Measurements from ENCODE around the gene SLC25A26. TPM values are rescaled to one million over a fixed set of nuclear protein-coding genes. Genes with fewer than 3 reads are reported as not detected.

Gene SLC25A26
- total and polyA plus RNA-seq, 2 of the 13 experiments (the other 11 are each of a cell fraction or from before 2014, with no cell fraction given) = 23.1 to 32.7 TPM

DNA sequence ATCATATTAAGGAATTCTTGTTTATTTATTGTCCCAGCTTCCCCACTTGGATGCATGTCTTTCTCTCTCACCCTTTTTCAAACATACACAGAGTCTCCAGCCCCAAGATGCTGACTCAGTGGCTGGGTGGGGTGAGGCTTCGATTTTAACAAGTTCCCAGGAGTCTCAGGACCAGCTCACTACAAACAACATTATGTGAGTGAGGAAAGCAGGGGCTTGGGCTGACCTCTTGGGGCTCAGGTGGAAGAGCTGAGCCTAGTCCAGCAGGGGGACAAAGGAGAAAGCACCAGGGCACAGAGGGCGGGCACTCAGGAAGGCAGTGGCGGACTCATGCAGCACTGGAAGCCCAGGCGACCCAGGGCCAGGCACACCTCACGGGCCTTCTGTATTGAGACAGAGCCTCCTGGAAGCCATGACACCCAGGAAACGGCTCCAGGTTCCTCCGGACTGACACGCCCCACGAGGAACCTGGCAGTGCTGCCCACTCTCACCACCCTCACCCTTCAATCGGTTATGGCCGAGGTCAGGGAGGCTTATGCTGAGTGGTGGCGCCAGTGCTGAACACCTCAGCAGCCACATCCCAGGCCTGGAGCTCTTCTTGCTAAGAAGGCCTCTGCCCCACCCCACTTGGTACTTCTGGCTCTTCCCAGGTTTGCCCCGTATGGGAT is 182.7 kb downstream of the SLC25A26 start (continued):
- TF ChIP-seq, protein P1, sequence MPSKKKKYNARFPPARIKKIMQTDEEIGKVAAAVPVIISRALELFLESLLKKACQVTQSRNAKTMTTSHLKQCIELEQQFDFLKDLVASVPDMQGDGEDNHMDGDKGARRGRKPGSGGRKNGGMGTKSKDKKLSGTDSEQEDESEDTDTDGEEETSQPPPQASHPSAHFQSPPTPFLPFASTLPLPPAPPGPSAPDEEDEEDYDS (CRISPR knock-in tag; IDR thresholded peaks at IDR 0.05) = no peak
- TF ChIP-seq ZNF230 (CRISPR knock-in tag; IDR thresholded peaks at IDR 0.05) (no peak), ZNF331 (CRISPR knock-in tag; IDR thresholded peaks at IDR 0.05) (no peak), RAD51 (IDR thresholded peaks at IDR 0.05; ENCODE audit: borderline replicate concordance) (no peak), KLF6 (CRISPR knock-in tag; IDR thresholded peaks at IDR 0.05) (no peak), PHF20 (CRISPR knock-in tag; IDR thresholded peaks at IDR 0.05) (no peak), RXRA (CRISPR knock-in tag; IDR thresholded peaks at IDR 0.05) (no peak), ZNF282 (IDR thresholded peaks at IDR 0.05; ENCODE audit: partially characterized antibody) (no peak)

DNA sequence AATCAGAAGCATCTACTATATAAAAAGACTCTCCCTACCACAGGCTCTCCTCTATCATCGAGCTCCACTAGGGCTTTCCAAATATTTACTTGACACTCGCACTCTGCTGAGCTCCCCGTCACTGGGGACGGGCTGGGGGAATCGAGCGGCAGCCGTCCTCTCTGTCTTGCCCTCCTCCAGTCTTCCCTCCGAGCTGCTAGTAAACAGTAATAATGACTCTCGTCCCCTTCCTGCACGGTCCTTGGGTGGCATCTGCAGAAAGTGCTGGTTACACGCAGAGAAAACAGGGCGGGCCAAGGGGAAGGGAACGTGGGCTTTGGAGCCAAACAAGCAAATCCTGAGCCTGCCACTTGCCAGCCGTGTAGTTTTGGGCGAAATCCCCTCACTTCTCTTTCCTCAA is 183.4 kb downstream of the SLC25A26 start:
- Histone ChIP-seq H4K20me1 (ENCODE audit: insufficient read depth, low read length) (no peaks in the 10 kb centered on the region), H3K27ac (ENCODE audit: extremely low read length, insufficient read depth, low read length) (no peak overlapping the region), H2AFZ (ENCODE audit: low read length) (no peak overlapping the region), H3K4me3 (replicated peaks in 1 of 3; ENCODE audit: insufficient read depth in 1 of 3, low read depth in 2 of 3, low read length in 3 of 3) (no peak overlapping the region), H3K9ac (ENCODE audit: insufficient read depth, low read depth, low read length) (no peak overlapping the region), H3K79me2 (ENCODE audit: insufficient read depth, low read length) (no peaks in the 10 kb centered on the region), H3K9me3 (ENCODE audit: low read length) (no peaks in the 10 kb centered on the region), H3K27me3 (ENCODE audit: control insufficient read depth in 1 of 2, insufficient read depth in 2 of 2, low read length in 2 of 2) (no peaks in the 10 kb centered on the region), H3K4me1 (ENCODE audit: insufficient read depth, low read length) (peaks cover 9% of the 10 kb centered on the region), H3K36me3 (replicated peaks in 1 of 2; ENCODE audit: control insufficient read depth in 1 of 2, insufficient read depth in 2 of 2, low read length in 2 of 2) (peaks cover 17 to 56% of the 10 kb centered on the region in 2 experiments), H3K4me2 (ENCODE audit: low read depth, low read length) (no peak overlapping the region)
- no peak for ATAC-seq
- no peak for FAIRE-seq
- ChIA-PET POLR2A (no interaction called here), CTCF (ENCODE audit: low intra/inter-chr PET ratio, low total read pairs) (no interaction called here)
- intact Hi-C loops (cut with micrococcal nuclease; ENCODE audit: unreplicated experiment) (no loop called here), in situ Hi-C loops (cut with HindIII; ENCODE audit: extremely low pct_ligation_motif_present, low pct_unique_long_range_greater_than_20kb) (no loop called here)
- no peak for DNase-seq (ENCODE audit: low spot score)
- no peak for TF ChIP-seq ZNF18 (CRISPR knock-in tag; IDR thresholded peaks at IDR 0.05; ENCODE audit: insufficient replicate concordance)
- TF ChIP-seq PBX2 (CRISPR knock-in tag; IDR thresholded peaks at IDR 0.05) = no peak
- no peak for TF ChIP-seq ARHGAP35 (CRISPR knock-in tag; IDR thresholded peaks at IDR 0.05; ENCODE audit: borderline replicate concordance)
- TF ChIP-seq ATF7-NPFF (CRISPR knock-in tag; IDR thresholded peaks at IDR 0.05; ENCODE audit: low read depth) = no peak
- no peak for TF ChIP-seq XBP1 (CRISPR knock-in tag; IDR thresholded peaks at IDR 0.05)
- no peak for TF ChIP-seq MTF2 (CRISPR knock-in tag; IDR thresholded peaks at IDR 0.05; ENCODE audit: borderline replicate concordance)
- BruUV-seq (replicated peaks) = no TSS peak
- WGBS (ENCODE audit: low lambda C conversion rate) = 84% methylated on average over 15 of the region's 15 CpGs
